Skeletal muscle satellite cell (primary cell): Measurements from ENCODE around the gene MXRA8.
"Not testable (repeated sequence)": the region's sequence is repeated elsewhere in the genome, so short reads cannot be mapped to it uniquely, and the experiment has no call there.

ENCODE experiments used
- H3K27me3 ChIP-seq: 2 replicates; pipeline ENCODE4 v1.7.0; 2013; ENCODE audit warnings: low read length; ENCODE audit not compliant: control insufficient read depth, insufficient read depth
- H3K36me3 ChIP-seq: 2 replicates; pipeline ENCODE4 v1.7.0; 2013; ENCODE audit warnings: mild to moderate bottlenecking, control low read depth, low read length; ENCODE audit not compliant: insufficient read depth
- H3K4me1 ChIP-seq: 2 replicates; pipeline ENCODE4 v1.7.0; 2013; ENCODE audit warnings: low read length; ENCODE audit not compliant: control insufficient read depth, insufficient read depth
- H3K4me2 ChIP-seq: 2 replicates; pipeline ENCODE4 v1.7.0; 2013; ENCODE audit warnings: mild to moderate bottlenecking, low read length
- H3K4me3 ChIP-seq: 2 replicates; pipeline ENCODE4 v1.7.0; 2013; ENCODE audit warnings: low read length
- H3K9ac ChIP-seq: 2 replicates; pipeline ENCODE4 v1.7.0; 2013; ENCODE audit warnings: mild to moderate bottlenecking, low read depth, low read length, moderate library complexity
- H3K9me3 ChIP-seq: replicated peaks from 2 replicates; pipeline ENCODE4 v1.7.0; 2013; ENCODE audit warnings: mild to moderate bottlenecking, control low read depth, low read length

Gene MXRA8

GRCh38 chr1:1390675-1391074 is 32.3 kb upstream of the MXRA8 start:
- H3K9me3 ChIP-seq: no peaks in the 10 kb centered on the region
- H3K36me3 ChIP-seq: peaks cover 90% of the 10 kb centered on the region
- H3K4me3 ChIP-seq: no peak overlapping the region
- H3K4me2 ChIP-seq: no peak overlapping the region
- no peaks in the 10 kb centered on the region for H3K4me1 ChIP-seq
- no peaks in the 10 kb centered on the region for H3K27me3 ChIP-seq
- H3K9ac ChIP-seq: no peak overlapping the region

- Histone ChIP-seq H3K27me3 (no peaks in the 10 kb centered on the region), H3K9ac (no peak overlapping the region), H3K4me1 (no peaks in the 10 kb centered on the region), H3K9me3 (no peaks in the 10 kb centered on the region), H3K4me2 (no peak overlapping the region), H3K4me3 (no peak overlapping the region), H3K36me3 (peaks cover 76% of the 10 kb centered on the region)
Observed at GRCh38 chr1:1388078-1388472, 29.7 kb upstream of the MXRA8 start.

- Histone ChIP-seq H3K4me2 (no peak overlapping the region), H3K36me3 (peaks cover 69% of the 10 kb centered on the region), H3K4me3 (no peak overlapping the region), H3K9ac (no peak overlapping the region), H3K27me3 (no peaks in the 10 kb centered on the region), H3K9me3 (no peaks in the 10 kb centered on the region), H3K4me1 (no peaks in the 10 kb centered on the region)
Observed at GRCh38 chr1:1387098-1388077, 29.0 kb upstream of the MXRA8 start.

- Histone ChIP-seq H3K36me3 (peaks cover 54% of the 10 kb centered on the region), H3K4me3 (no peak overlapping the region)
Observed at GRCh38 chr1:1385931-1386330, 27.6 kb upstream of the MXRA8 start.

GRCh38 chr1:1385339-1385738 is 27.0 kb upstream of the MXRA8 start:
- H3K4me2 ChIP-seq, H3K4me1 ChIP-seq, H3K27me3 ChIP-seq, H3K4me3 ChIP-seq, H3K9me3 ChIP-seq, H3K9ac ChIP-seq: not testable (repeated sequence)
- H3K36me3 ChIP-seq: peaks cover 48% of the 10 kb centered on the region

More at GRCh38 chr1:1385931-1386330, 27.6 kb upstream of the MXRA8 start:
- no peak overlapping the region for H3K9ac ChIP-seq
- H3K4me2 ChIP-seq: no peak overlapping the region
- no peaks in the 10 kb centered on the region for H3K9me3 ChIP-seq
- no peaks in the 10 kb centered on the region for H3K27me3 ChIP-seq
- H3K4me1 ChIP-seq: no peaks in the 10 kb centered on the region

GRCh38 chr1:1381294-1381693 is 22.9 kb upstream of the MXRA8 start:
- Histone ChIP-seq H3K9ac (no peak overlapping the region), H3K27me3 (no peaks in the 10 kb centered on the region), H3K4me1 (no peaks in the 10 kb centered on the region), H3K4me3 (no peak overlapping the region), H3K36me3 (peaks cover 19% of the 10 kb centered on the region), H3K4me2 (no peak overlapping the region), H3K9me3 (no peaks in the 10 kb centered on the region)

GRCh38 chr1:1380860-1381259 is 22.5 kb upstream of the MXRA8 start:
- peaks cover 18% of the 10 kb centered on the region for H3K36me3 ChIP-seq
- no peak overlapping the region for H3K4me3 ChIP-seq
- peaks cover 4% of the 10 kb centered on the region for H3K4me1 ChIP-seq
- no peak overlapping the region for H3K4me2 ChIP-seq
- no peaks in the 10 kb centered on the region for H3K27me3 ChIP-seq
- no peak overlapping the region for H3K9ac ChIP-seq
- no peaks in the 10 kb centered on the region for H3K9me3 ChIP-seq

- H3K36me3 ChIP-seq: peaks cover 18% of the 10 kb centered on the region
- H3K9ac ChIP-seq: no peak overlapping the region
- H3K4me2 ChIP-seq: no peak overlapping the region
- H3K9me3 ChIP-seq: no peaks in the 10 kb centered on the region
- H3K4me3 ChIP-seq: no peak overlapping the region
- H3K27me3 ChIP-seq: no peaks in the 10 kb centered on the region
- peaks cover 15% of the 10 kb centered on the region for H3K4me1 ChIP-seq
Observed at GRCh38 chr1:1377540-1378205, 19.3 kb upstream of the MXRA8 start.

- H3K4me3 ChIP-seq: no peak overlapping the region
- H3K4me1 ChIP-seq: peaks cover 23% of the 10 kb centered on the region
- H3K36me3 ChIP-seq: peaks cover 18% of the 10 kb centered on the region
Observed at GRCh38 chr1:1376551-1377226, 18.3 kb upstream of the MXRA8 start.

GRCh38 chr1:1374929-1375662 is 16.7 kb upstream of the MXRA8 start, which contains the start of gene AURKAIP1:
TSS of gene AURKAIP1 (minus strand) at chr1:1375207. CDS start at chr1:1374756, 451 bp downstream.
- peak within 1 kb of the TSS; percentile 99 for H3K4me2 ChIP-seq
- H3K9ac ChIP-seq: peak within 1 kb of the TSS; percentile 99
- peak within 1 kb of the TSS; percentile 94 for H3K4me3 ChIP-seq
- H3K4me1 ChIP-seq: peaks cover 28% of the 10 kb centered on the region
- peaks cover 18% of the 10 kb centered on the region for H3K36me3 ChIP-seq
- H3K9me3 ChIP-seq: no peaks in the 10 kb centered on the region
- no peaks in the 10 kb centered on the region for H3K27me3 ChIP-seq

More at GRCh38 chr1:1376551-1377226, 18.3 kb upstream of the MXRA8 start:
- Histone ChIP-seq H3K9ac (no peak overlapping the region), H3K27me3 (no peaks in the 10 kb centered on the region), H3K4me2 (peak overlapping the region; percentile 72), H3K9me3 (no peaks in the 10 kb centered on the region)

- Histone ChIP-seq H3K4me3 (peak overlapping the region; percentile 94), H3K9me3 (no peaks in the 10 kb centered on the region), H3K27me3 (no peaks in the 10 kb centered on the region), H3K4me2 (peak overlapping the region; percentile 99), H3K36me3 (peaks cover 18% of the 10 kb centered on the region), H3K9ac (peak overlapping the region; percentile 99), H3K4me1 (peaks cover 28% of the 10 kb centered on the region)
Observed at GRCh38 chr1:1374589-1374928, 16.2 kb upstream of the MXRA8 start.
